Adrenal gland (tissue), 19 donors: ENCODE results near the gene TSHB. TPM values are rescaled to one million over a fixed set of nuclear protein-coding genes. Genes with fewer than 3 reads are reported as not detected.

Experiments
- DNase-seq, 7 donors: peaks; one replicate each; pipeline ENCODE4 v3.0.0-alpha.2; 2019 to 2020
- H3K27ac ChIP-seq, 5 donors: fragments of 200-600 bp; sonication (generic) in 4 of 5; 1 replicate in 3 of 5; 2 replicates in 2 of 5; pipeline versions ENCODE4 v1.5.1 to v1.8.0; 2016 to 2020; ENCODE audit warnings: mild to moderate bottlenecking in 1 of 5
- H3K27me3 ChIP-seq: fragments of 200-600 bp; 2 replicates; pipeline ENCODE4 v1.8.0; 2021
- H3K36me3 ChIP-seq, 2 donors: fragments of 200-600 bp; replicated peaks in 1 of 2; 1 replicate in 1 of 2; 2 replicates in 1 of 2; pipeline versions ENCODE4 v1.5.1 to v1.8.0; 2018 to 2022
- H3K4me1 ChIP-seq, 2 donors: fragments of 200-600 bp; replicated peaks in 1 of 2; 1 replicate in 1 of 2; 2 replicates in 1 of 2; pipeline versions ENCODE4 v1.5.1 to v1.8.0; 2018 to 2021
- H3K4me3 ChIP-seq, 4 donors: fragments of 200-600 bp; sonication (generic) in 3 of 4; one replicate each; pipeline ENCODE4 v1.5.1; 2016 to 2018
- H3K9me3 ChIP-seq, 3 donors: fragments of 200-600 bp; sonication (generic) in 1 of 3; replicated peaks in 1 of 3; 1 replicate in 2 of 3; 2 replicates in 1 of 3; pipeline versions ENCODE4 v1.5.1 to v1.8.0; 2016 to 2021
- POLR2A ChIP-seq, 2 donors: fragments of 450-650 bp; IDR thresholded peaks; one replicate each; pipeline ENCODE4 v1.6.1; 2017; ENCODE audit warnings: antibody characterized with exemption in 2 of 2, mild to moderate bottlenecking in 2 of 2, moderate library complexity in 1 of 2
- WGBS, 4 donors: extraction: QIAGEN DNeasy Blood & Tissue Kit in 2 of 4; methylation state at CpG; one replicate each; pipeline versions ENCODE4 v1.1.5 to v1.1.7; 2013 to 2017; 5-methylcytosine and 5-hydroxymethylcytosine counted together
- intact Hi-C, 2 donors: fragments of 100-400 bp; cut with DNase I; formaldehyde crosslinking; loops; one replicate each; pipeline versions ENCODE4 v1.14.1 to v1.15.0; 2022 to 2023
- long read RNA-seq, 10 donors: library from polyadenylated mRNA in 3 of 10; unstranded in 2 of 10; stranded (forward) in 1 of 10; transcript quantifications; one replicate each; pipeline ENCODE4 v2.0.0 and lab custom pipeline, GENCODE V29; 2021 to 2026
- polyA plus RNA-seq, 3 donors: library from polyadenylated mRNA; stranded (reverse); fragments of 200-250 nt in 2 of 3; fragments of 350-450 nt in 1 of 3; fragmentation: Illumina TruSeq in 1 of 3; extraction: RNeasy Lipid Tissue Mini Kit (QIAGEN cat#74804) in 1 of 3; gene quantifications; one replicate each; pipeline ENCODE4 v1.2.3, GENCODE V29; 2013 to 2014
- total RNA-seq, 9 donors: library from RNA; depleted of rRNA in 4 of 9; stranded (reverse); fragments of >200 nt in 4 of 9; fragments of 120-200 nt in 1 of 9; fragmentation: NEBNext Ultra II Directional in 1 of 9; extraction: Animal tissue kit (Norgen Biotek cat#: 25700) in 1 of 9; gene quantifications; one replicate each; pipeline versions ENCODE4 v1.1.0 to v1.2.4, GENCODE V29; 2013 to 2023
- TF ChIP-seq, protein P1 (sequence below), 6 experiments: fragments of 450-650 bp in 4 of 6; fragments of 200-600 bp in 2 of 6; sonication (generic) in 1 of 6; IDR thresholded peaks; 1 replicate in 5 of 6; 2 replicates in 1 of 6; pipeline versions ENCODE4 v1.5.1 to v1.8.0; 2016 to 2021; ENCODE audit warnings: antibody characterized with exemption in 6 of 6, mild to moderate bottlenecking in 2 of 6, moderate library complexity in 1 of 6
- donor health status: healthy with polysubstance abuse.
- donor health status: Bipolar disorder and iron deficiency.
- donor health status: DM: yes; HTN: yes; CAD: no.
- donor health status: DM: no; HTN: no; CAD: no.
- donor health status: DM: no; HTN: no; CAD: no.
- donor health status: DM: yes; HTN: yes; CAD: no.

Gene TSHB
- total RNA-seq (not detected), polyA plus RNA-seq (not detected)
- long read RNA-seq, donor 1 = 0 reads
- long read RNA-seq, donor 2 = 0 reads
- long read RNA-seq, donor 3 = 0 reads
- long read RNA-seq, donor 4 = 0 reads
- long read RNA-seq, donor 5 = 0 reads
- long read RNA-seq, donor 6 = 0 reads
- long read RNA-seq, donor 7 = 0 reads
- long read RNA-seq, donor 8 = 0 reads
- long read RNA-seq, donor 9 = 0 reads
- long read RNA-seq, donor 10 = 0 reads

GRCh38 chr1:115029526-115029925, at the start of gene TSHB:
Gene TSHB, plus strand, starts transcription at chr1:115029826. Its CDS starts 3,537 bp downstream, at chr1:115033363.
- no peak for DNase-seq
- no peaks in the 10 kb centered on the region for H3K4me1 ChIP-seq
- H3K27me3 ChIP-seq = no peaks in the 10 kb centered on the region
- H3K4me3 ChIP-seq = no peak within 1 kb of the TSS
- H3K9me3 ChIP-seq = no peaks in the 10 kb centered on the region
- intact Hi-C loops = no loop called here
- no peak for TF ChIP-seq POLR2A (IDR thresholded peaks at IDR 0.05)
- TF ChIP-seq, protein P1, sequence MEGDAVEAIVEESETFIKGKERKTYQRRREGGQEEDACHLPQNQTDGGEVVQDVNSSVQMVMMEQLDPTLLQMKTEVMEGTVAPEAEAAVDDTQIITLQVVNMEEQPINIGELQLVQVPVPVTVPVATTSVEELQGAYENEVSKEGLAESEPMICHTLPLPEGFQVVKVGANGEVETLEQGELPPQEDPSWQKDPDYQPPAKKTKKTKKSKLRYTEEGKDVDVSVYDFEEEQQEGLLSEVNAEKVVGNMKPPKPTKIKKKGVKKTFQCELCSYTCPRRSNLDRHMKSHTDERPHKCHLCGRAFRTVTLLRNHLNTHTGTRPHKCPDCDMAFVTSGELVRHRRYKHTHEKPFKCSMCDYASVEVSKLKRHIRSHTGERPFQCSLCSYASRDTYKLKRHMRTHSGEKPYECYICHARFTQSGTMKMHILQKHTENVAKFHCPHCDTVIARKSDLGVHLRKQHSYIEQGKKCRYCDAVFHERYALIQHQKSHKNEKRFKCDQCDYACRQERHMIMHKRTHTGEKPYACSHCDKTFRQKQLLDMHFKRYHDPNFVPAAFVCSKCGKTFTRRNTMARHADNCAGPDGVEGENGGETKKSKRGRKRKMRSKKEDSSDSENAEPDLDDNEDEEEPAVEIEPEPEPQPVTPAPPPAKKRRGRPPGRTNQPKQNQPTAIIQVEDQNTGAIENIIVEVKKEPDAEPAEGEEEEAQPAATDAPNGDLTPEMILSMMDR (IDR thresholded peaks at IDR 0.05) = no peak
- H3K27ac ChIP-seq = no peak within 1 kb of the TSS
- no peaks in the 10 kb centered on the region for H3K36me3 ChIP-seq

- no peak for DNase-seq
- Histone ChIP-seq H3K27ac (no peak overlapping the region), H3K36me3 (no peaks in the 10 kb centered on the region), H3K4me1 (no peaks in the 10 kb centered on the region), H3K9me3 (peaks cover 0 to 13% (median 9%) of the 10 kb centered on the region in 3 donors), H3K4me3 (no peak overlapping the region), H3K27me3 (peaks cover 5% of the 10 kb centered on the region)
- intact Hi-C loops = loop anchor here in 1 of 2 donors (5.0 to 10.0 kb wide), 2 partner anchors 70 to 613 kb away; no protein-coding TSS in a partner anchor
- TF ChIP-seq, protein P1 (IDR thresholded peaks at IDR 0.05) = no peak
- no peak for TF ChIP-seq POLR2A (IDR thresholded peaks at IDR 0.05)
- 0 to 84% (median 43%) methylated on average over 1 of the region's 1 CpG for WGBS, 4 donors
These were observed 47.4 kb upstream of the TSHB start for GRCh38 chr1:114982251-114982650.

DNA sequence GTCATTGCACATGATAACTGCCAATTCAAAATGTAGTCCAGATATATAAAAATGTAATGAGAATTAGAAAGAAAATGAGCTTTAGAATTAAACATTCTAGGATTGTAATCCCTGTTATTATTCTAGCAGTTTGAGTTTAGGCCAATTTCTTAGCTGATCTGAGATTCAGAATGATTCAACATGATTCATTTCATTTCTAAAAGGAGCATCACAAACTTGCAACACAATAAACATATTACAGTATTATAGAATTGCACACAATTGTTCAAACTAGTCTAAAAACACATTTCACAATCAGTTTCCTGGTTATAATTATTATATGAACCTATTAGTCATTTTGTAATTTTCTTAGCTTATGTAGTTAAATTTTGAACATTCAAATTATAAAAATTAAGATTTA, 43.3 kb upstream of the TSHB start:
- Histone ChIP-seq H3K9me3 (peaks cover 0 to 13% (median 9%) of the 10 kb centered on the region in 3 donors), H3K4me1 (no peaks in the 10 kb centered on the region), H3K27me3 (peaks cover 5% of the 10 kb centered on the region), H3K36me3 (no peaks in the 10 kb centered on the region), H3K4me3 (no peak overlapping the region), H3K27ac (no peak overlapping the region)
- TF ChIP-seq, protein P1 (IDR thresholded peaks at IDR 0.05) = no peak
- TF ChIP-seq POLR2A (IDR thresholded peaks at IDR 0.05) = no peak
- no peak for DNase-seq
- intact Hi-C loops = loop anchor here in 1 of 2 donors (10.0 kb wide), 1 partner anchor 609 kb away; no protein-coding TSS in a partner anchor

DNA sequence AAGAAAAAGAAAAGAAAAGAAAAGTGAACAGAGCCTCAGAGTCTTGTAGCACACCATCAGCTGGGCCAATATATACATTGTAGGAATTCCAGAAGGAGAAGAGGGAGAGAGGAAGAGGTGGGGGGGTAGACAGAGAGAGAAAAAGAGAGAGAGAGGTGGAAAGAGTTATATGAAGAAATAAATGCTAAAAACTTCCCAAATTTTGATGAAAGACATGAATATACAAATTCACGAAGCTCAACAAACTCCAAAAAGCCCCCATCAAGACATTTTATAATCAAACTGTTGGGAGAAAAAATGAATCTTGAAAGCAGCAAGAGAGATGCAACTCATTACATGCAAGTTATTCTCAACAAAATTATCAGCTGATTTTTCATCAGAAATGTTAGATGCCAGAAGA, 41.5 kb upstream of the TSHB start:
- Histone ChIP-seq H3K27me3 (peaks cover 5% of the 10 kb centered on the region), H3K9me3 (peaks cover 0 to 6% (median 0%) of the 10 kb centered on the region in 3 donors), H3K4me3 (no peak overlapping the region), H3K4me1 (no peaks in the 10 kb centered on the region), H3K27ac (no peak overlapping the region), H3K36me3 (no peaks in the 10 kb centered on the region)
- TF ChIP-seq, protein P1 (IDR thresholded peaks at IDR 0.05) = no peak
- TF ChIP-seq POLR2A (IDR thresholded peaks at IDR 0.05) = no peak
- intact Hi-C loops = loop anchor here in 1 of 2 donors (10.0 kb wide), 1 partner anchor 607 kb away; no protein-coding TSS in a partner anchor
- 73 to 86% (median 83%) methylated on average over 1 of the region's 1 CpG for WGBS, 4 donors
- no peak for DNase-seq
